ENCODE measurements around the gene CADPS. TPM values are rescaled to one million over a fixed set of nuclear protein-coding genes. Genes with fewer than 3 reads are reported as not detected.

The CADPS gene
- polyA plus RNA-seq, 2 of the 4 experiments (the other 2 are of a cell fraction) = not detected

- Histone ChIP-seq H3K4me1 (no peaks in the 10 kb centered on the region), H3K9me3 (no peaks in the 10 kb centered on the region)
Measured at GRCh38 chr3:62433396-62433795, 441.8 kb downstream of the CADPS start.

GRCh38 chr3:62421207-62421606 lies 454.0 kb downstream of the CADPS start:
- no peak overlapping the region for H3K4me2 ChIP-seq
- ATAC-seq (no peak), DNase-seq (ENCODE audit: low read depth in 1 of 2, low spot score in 1 of 2) (no peak), FAIRE-seq (no peak)
- no peak overlapping the region for H3K4me3 ChIP-seq
- no peaks in the 10 kb centered on the region for H3K9me3 ChIP-seq
- POLR2A ChIA-PET = no interaction called here
- H3K4me1 ChIP-seq = no peaks in the 10 kb centered on the region
- CTCF ChIA-PET = no interaction called here
- H3K27ac ChIP-seq = no peak overlapping the region
- WGBS (ENCODE audit: missing lambda C conversion rate) = 75% methylated on average over 10 of the region's 10 CpGs
- TF ChIP-seq POLR2A (IDR thresholded peaks at IDR 0.05; ENCODE audit: low read length) (no peak), FOXS1 (CRISPR knock-in tag; IDR thresholded peaks at IDR 0.05) (no peak), HDAC2 (IDR thresholded peaks at IDR 0.05) (no peak), HMGXB4 (CRISPR knock-in tag; IDR thresholded peaks at IDR 0.05; ENCODE audit: borderline replicate concordance) (no peak), JUNB (IDR thresholded peaks at IDR 0.05) (no peak), NPAS2 (CRISPR knock-in tag; IDR thresholded peaks at IDR 0.05; ENCODE audit: borderline replicate concordance) (no peak), TP53 (CRISPR knock-in tag; IDR thresholded peaks at IDR 0.05) (no peak), MYC (IDR thresholded peaks at IDR 0.05; ENCODE audit: borderline replicate concordance, low read length) (no peak), KDM5A (IDR thresholded peaks at IDR 0.05) (no peak), ELK1 (IDR thresholded peaks at IDR 0.05; ENCODE audit: low read depth, low read length) (no peak), HES2 (IDR thresholded peaks at IDR 0.05) (no peak), CHD2 (IDR thresholded peaks at IDR 0.05; ENCODE audit: low read length, partially characterized antibody) (no peak), E2F6 (IDR thresholded peaks at IDR 0.05; ENCODE audit: borderline replicate concordance, low read depth) (no peak), BCL3 (IDR thresholded peaks at IDR 0.05) (no peak), MAX (IDR thresholded peaks at IDR 0.05) (no peak), GATA3 (IDR thresholded peaks at IDR 0.05; ENCODE audit: borderline replicate concordance) (no peak)

More at GRCh38 chr3:62433396-62433795, 441.8 kb downstream of the CADPS start:
- FAIRE-seq (no peak), ATAC-seq (no peak), DNase-seq (ENCODE audit: low read depth in 1 of 2, low spot score in 1 of 2) (no peak)
- no peak for TF ChIP-seq TFCP2L1 (CRISPR knock-in tag; IDR thresholded peaks at IDR 0.05)
- TF ChIP-seq ZNF302 (CRISPR knock-in tag; IDR thresholded peaks at IDR 0.05) = no peak
- no peak for TF ChIP-seq EP300 (IDR thresholded peaks at IDR 0.05)
- no peak for TF ChIP-seq CEBPB (IDR thresholded peaks at IDR 0.05)
- no peak for TF ChIP-seq FOXS1 (CRISPR knock-in tag; IDR thresholded peaks at IDR 0.05)
- no peak for TF ChIP-seq MAZ (IDR thresholded peaks at IDR 0.05; ENCODE audit: borderline replicate concordance, low read depth, low read length)
- no peak for TF ChIP-seq NR3C1 (IDR thresholded peaks at IDR 0.05)
- no peak for TF ChIP-seq ZFP36 (IDR thresholded peaks at IDR 0.05; ENCODE audit: borderline replicate concordance, partially characterized antibody)
- TF ChIP-seq MAFK (IDR thresholded peaks at IDR 0.05; ENCODE audit: partially characterized antibody) = no peak
- TF ChIP-seq EHF (CRISPR knock-in tag; IDR thresholded peaks at IDR 0.05) = no peak
- no peak for TF ChIP-seq CBX8 (IDR thresholded peaks at IDR 0.05)
- TF ChIP-seq KDM1A (IDR thresholded peaks at IDR 0.05; ENCODE audit: low read depth) = no peak
- no peak for TF ChIP-seq BCL3 (IDR thresholded peaks at IDR 0.05)
- no peak for TF ChIP-seq HDAC2 (IDR thresholded peaks at IDR 0.05)
- TF ChIP-seq USF2 (IDR thresholded peaks at IDR 0.05) = no peak
- TF ChIP-seq HMGXB4 (CRISPR knock-in tag; IDR thresholded peaks at IDR 0.05; ENCODE audit: borderline replicate concordance) = no peak
- 30% methylated on average over 8 of the region's 8 CpGs for WGBS (ENCODE audit: missing lambda C conversion rate)
- ChIA-PET POLR2A (no interaction called here), CTCF (no interaction called here)
- no peak overlapping the region for H3K27ac ChIP-seq
- H3K4me3 ChIP-seq = no peak overlapping the region
- no peak overlapping the region for H3K4me2 ChIP-seq

Data from A549 (cell line).